NK-92 treated with Interleukin-12 subunit alpha and Interleukin-12 subunit beta, amount 100 ng/mL, for 24 hours (cell line): ENCODE results near the gene ANKMY2.

Experiments used
- DNase-seq: peaks from one replicate; lab custom pipeline; 2025; lab: John Stamatoyannopoulos, UW

Gene ANKMY2

DNA sequence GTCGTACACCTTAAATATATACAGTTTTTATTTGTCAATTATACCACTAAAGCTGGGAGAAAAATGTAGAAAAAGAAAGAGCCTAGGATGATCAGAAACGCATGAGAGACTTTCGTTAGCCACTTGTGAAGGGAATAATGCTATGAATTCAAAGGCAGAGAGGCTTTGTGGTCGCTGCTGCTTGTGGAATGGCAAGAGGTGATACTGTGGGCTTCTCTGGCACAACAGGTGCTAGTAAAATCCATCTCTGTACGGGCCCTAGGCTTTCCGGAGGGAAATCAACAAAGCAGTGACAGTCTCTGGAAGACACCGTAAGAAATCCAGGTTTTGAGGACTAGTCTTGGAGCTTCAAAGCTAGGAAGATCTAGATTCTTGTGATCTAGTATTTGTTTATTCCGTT, 66.3 kb downstream of the ANKMY2 start:
- no peak for DNase-seq

DNA sequence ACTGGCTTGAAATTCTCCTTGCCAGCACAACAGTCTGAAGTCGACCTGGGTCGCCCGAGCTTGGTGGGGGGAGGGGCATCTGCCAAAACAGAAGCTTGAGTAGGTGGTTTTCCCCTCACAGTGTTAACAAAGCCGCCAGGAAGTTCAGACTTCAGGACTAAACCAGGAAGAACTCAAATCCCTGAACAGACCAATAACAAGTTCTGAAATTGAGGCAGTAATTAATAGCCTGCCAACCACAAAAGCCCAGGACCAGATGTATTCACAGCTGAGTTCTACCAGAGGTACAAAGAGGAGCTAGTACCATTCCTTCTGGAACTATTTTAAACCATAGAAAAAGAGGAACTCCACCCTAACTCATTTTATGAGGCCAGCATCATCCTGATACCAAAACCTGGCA, 73.6 kb downstream of the ANKMY2 start:
- no peak for DNase-seq

DNA sequence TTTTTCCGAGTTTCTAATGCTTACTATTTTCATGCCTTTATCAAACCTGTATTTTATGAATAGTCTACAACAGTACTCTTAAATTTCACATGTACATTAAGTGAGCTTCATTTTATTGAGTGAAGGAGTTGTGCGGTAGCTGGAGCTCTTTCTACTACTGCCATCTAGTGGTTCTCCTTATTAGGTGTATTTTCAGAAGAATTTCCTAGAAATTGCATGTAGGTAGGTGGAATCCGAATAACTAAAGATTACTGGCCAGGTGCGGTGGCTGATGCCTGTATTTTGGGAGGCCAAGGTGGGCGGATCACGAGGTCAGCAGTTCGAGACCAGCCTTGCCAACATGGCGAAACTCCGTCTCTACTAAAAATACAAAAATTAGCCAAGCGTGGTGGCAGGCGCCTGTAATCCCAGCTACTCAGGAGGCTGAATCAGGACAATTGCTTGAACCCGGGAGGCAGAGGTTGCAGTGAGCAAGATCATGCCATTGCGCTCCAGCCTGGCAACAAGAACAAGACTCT, 80.6 kb downstream of the ANKMY2 start:
- DNase-seq: no peak

DNA sequence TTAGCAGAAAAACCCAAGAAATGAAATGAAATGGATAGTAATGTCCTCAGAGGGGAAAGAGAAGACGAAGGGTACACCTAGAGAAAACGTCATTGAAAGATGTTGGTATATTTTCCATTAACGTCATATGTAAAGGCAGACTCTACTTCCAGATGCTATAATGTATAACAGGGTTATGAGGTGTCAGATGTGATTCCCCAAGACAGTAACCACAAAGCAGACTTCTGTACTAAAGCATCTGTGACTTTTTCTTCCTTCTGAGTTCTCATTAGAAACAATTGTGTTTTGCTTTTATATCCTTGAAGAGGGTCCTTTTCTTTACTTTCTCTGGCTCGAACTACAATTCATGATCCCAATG, 81.6 kb downstream of the ANKMY2 start:
- DNase-seq: no peak

DNA sequence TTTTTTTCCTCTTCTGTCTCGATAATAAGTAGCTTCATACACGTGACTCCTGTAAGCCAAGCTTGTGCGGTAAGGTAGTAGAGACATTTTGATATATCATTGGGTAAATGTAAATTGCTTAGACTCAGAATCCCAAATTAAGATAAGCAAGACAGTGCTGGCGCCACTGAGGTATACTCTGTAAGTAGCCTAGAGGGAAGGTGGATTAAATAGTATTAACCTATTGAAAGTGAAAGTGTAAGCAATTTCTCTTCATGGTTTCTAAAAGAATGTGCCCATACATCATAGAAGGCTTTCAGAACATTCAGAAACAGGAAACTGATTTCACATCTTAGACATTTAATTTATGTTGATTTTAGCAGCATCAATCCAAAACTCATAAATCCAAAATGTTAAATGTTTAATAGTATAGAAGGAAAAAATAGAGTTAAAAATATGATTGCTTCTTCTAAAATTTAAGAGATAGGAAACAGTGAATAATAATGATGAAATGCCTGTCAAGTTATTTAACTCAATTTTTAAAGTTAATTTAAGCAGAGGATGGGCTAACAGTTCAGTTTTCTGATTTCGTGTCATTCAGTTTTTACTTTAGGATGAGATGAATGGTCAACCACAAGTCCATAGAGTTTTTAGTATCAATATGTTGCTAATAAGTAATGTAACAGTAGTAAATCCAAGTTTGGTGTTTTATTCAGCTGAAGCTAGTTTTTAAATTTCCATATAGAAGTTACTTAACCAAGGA, 82.1 kb downstream of the ANKMY2 start:
- DNase-seq: no peak

DNA sequence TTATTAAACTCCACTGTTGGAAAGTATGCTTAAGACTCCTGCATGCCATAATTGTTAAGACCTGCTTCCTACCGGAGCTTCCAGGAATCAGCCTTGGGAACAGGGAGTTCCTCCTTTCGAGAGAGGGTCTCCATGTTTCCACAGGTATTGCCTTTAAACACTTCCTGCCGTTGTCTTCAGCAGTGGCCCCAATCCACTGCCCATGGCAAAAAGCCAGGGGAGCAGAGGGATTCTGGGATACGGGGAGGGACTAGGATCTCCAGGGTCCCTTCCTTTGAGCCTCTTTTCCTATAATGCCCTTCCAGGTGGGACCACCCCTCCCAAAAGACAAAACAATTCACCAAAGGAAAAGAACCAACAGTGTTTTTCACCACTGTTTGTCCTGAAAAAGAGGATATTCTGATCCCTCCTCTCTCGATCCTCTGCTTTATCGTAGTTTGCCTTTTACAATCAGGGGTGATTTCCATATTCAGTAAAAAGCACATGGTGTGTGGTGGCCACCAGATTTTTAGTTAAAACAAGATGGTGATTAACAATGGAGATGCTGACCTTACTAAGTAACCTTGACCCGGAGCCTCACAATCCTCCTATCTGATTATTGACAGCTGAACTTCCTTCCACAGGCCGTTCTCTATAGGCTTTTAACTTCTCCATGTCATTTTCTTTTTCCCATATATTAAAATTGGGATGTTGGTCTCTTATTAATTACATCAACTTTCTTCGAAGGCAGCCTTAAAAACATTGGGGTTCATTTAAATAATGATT, 82.9 kb downstream of the ANKMY2 start:
- DNase-seq: no peak

DNA sequence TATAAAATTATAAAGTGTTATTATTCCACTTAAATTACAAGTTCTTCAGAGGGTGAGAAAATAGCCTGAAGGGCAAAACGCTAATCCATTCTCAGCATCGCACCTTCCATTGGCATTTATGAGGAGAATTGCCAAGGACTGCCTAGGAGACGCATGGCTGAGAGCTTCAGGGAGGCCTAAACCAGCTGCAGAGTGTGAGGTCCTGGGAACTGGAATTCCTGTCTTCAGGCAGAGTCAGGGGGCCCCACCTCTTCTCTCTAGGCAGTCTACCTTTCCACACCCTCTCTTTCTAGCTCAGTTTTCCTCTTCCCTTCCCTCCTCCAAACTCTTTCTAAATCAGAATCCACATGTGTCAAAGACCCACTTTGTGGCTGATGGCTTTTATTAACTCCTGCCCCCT, 83.6 kb downstream of the ANKMY2 start:
- no peak for DNase-seq

DNA sequence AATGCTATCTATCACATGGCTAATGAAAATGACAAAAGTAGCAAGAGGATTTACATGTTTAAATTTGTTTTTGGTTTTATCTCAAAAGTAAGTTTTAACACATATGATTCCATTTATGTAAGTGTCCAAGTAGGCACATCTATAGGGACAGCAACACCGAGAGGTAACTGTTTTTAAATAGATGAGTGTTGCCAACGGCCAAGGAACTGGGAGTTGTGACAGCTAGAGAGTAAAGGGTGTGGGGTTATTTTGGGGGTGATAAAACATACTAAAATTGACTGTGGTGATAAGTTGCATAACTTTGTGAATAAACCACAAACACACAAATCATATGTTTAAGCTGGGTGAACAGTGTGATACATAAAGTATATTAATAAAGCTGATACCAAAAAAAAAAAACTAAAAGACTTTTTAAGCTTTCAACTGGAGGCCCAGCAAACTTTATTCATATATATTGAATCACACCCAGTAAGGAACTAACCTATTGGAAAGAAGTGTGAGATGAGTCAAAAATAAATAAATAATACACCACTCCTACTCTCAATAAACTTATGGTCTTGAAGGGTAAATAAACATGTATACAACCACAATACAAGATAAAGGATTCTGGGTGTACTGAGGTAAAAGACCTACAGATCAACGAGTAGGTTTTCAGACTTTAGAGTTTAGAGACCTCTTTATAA, 85.9 kb downstream of the ANKMY2 start:
- no peak for DNase-seq

DNA sequence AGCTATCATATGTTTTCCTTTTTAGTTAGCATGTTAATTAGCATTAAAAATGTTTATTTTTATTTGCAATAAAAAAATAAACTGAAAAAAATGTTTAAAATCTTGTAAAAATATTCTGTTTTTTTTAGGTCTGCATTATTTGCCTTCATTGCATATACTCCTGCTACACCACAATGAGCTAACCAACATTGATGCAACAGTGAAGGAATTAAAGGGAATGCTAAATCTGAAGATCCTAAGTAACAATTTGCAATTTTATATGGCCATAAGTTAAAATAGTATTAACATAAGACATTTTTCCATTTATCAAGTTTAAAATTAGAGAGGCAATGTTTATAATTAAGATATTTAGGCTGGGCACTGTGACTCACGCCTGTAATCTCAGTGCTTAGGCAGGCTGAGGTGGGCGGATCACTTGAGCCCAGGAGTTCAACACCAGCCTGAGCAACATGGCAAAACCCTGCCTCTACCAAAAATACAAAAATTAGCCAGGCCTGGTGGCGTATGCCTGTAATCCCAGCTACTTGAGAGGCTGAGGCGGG, 86.7 kb downstream of the ANKMY2 start:
- no peak for DNase-seq

DNA sequence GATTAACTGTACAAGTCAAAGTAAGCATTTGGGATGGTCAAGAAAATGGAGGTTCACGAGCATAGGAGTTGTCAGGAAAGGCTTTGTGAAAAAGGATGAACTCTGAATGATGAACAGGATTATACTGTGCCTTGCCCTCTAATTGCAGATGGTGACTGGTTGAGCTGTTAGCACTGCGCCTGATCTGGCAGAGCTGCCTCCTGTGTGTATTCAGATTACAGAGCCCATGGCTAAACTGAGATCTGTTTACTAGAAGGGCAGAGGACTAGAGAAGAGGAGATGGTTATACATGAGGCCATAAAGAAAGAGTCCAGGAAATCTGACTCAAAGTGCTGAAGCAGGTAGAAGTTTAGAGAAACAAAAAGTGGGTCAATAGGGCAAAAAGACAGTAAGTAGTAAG, 89.2 kb downstream of the ANKMY2 start:
- no peak for DNase-seq

DNA sequence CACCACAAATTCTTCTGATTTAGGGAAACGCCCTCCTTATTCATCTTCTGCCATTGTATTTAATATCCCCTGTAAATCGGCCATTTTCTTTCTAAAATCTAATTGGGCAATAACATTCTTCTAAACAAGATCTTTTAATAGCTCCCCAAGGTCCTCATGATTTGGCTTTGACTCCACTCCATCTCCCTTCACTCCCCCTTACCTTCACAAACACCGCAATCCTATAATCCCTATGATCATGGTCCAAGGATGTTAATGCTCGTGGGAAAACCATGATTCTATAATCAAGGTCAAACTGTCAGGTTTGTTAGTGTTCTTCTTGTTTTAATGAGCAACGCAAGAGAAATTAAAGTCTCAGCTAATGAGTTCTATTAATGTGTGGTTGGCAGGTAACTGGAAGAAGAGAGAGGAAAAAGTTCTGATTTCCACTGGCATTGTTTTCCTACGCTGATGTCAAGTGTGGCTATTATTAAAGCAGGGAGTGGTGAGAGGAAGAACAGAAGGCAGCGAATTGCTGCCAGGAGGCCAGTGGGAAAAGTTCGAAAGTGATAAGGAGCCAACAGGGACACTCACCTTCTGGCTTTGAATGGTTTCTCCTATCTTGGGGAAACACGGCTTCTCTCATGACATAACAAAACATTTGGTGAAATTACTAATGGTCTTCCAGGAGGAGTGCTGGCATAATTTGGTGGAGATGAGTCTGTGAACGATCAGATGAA, 90.9 kb downstream of the ANKMY2 start:
- DNase-seq: no peak

DNA sequence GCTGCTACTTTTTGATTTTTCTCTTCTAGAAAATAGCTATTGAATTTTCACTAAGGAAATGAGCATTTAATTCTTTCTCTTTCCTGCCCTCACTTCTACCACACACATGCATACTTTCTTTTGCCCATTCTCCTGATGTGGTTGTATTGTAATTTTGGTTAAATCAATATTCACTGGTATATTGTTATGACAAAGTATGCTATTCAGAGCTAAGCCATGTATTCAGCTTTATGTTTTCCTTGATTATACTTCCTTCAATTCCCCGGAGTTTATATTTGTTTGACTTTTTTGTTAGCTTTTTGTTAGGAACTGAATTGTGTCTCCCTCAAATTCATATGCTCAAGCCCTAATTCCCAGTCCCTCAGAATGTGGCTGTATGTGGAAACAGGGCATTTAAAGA, 94.9 kb downstream of the ANKMY2 start:
- no peak for DNase-seq
